ENCODE results near the gene SLC2A13. TPM values are rescaled to one million over a fixed set of nuclear protein-coding genes. Genes with fewer than 3 reads are reported as not detected.

Gene SLC2A13
- total and polyA plus RNA-seq, 10 of the 15 experiments (the other 5 are each of a cell fraction or from before 2014, with no cell fraction given): 0.05 to 3.7 (median 0.25) TPM

- Histone ChIP-seq H3K4me2 (ENCODE audit: control insufficient read depth, insufficient read depth) (no peak overlapping the region), H3K9me3 (replicated peaks; ENCODE audit: control insufficient read depth, insufficient read depth, low read length) (no peaks in the 10 kb centered on the region), H4K20me1 (ENCODE audit: control insufficient read depth, insufficient read depth) (no peaks in the 10 kb centered on the region), H3K9ac (ENCODE audit: control insufficient read depth, insufficient read depth, low read length) (no peak overlapping the region), H3K36me3 (ENCODE audit: control insufficient read depth in 2 of 2, insufficient read depth in 2 of 2, low read length in 1 of 2) (no peaks in the 10 kb centered on the region), H3K4me3 (no peak overlapping the region), H2AFZ (ENCODE audit: control insufficient read depth, low read depth, low read length) (no peak overlapping the region), H3K27ac (ENCODE audit: control insufficient read depth, insufficient read depth) (no peak overlapping the region), H3K27me3 (replicated peaks in 1 of 2; ENCODE audit: control insufficient read depth in 2 of 2, insufficient read depth in 2 of 2, low read length in 1 of 2) (no peaks in the 10 kb centered on the region), H3K79me2 (ENCODE audit: control insufficient read depth, insufficient read depth, low read length) (no peaks in the 10 kb centered on the region), H3K4me1 (ENCODE audit: control insufficient read depth, insufficient read depth, low read length) (no peaks in the 10 kb centered on the region)
- intact Hi-C loops (cut with micrococcal nuclease; ENCODE audit: unreplicated experiment): no loop called here
- no peak for FAIRE-seq
- RAD21 ChIA-PET (ENCODE audit: unreplicated experiment): no interaction called here
- POLR2A ChIA-PET: no interaction called here
- SMC1A ChIA-PET (ENCODE audit: uncharacterized antibody, unreplicated experiment): no interaction called here
- CTCF ChIA-PET: interaction anchor here (0.6 kb wide), 1 partner anchor 65 kb away, joined by 3 read pairs; no protein-coding TSS in a partner anchor
- DNase-seq (ENCODE audit: low read depth, low spot score): no peak
- no TSS peak for BruUV-seq (replicated peaks)
- TF ChIP-seq CBFB (IDR thresholded peaks at IDR 0.05; ENCODE audit: low read depth) (no peak), ZNF384 (IDR thresholded peaks at IDR 0.05; ENCODE audit: borderline replicate concordance, low read depth, low read length) (no peak), KLF5 (IDR thresholded peaks at IDR 0.05; ENCODE audit: partially characterized antibody) (no peak)
- TF ChIP-seq, protein P1, sequence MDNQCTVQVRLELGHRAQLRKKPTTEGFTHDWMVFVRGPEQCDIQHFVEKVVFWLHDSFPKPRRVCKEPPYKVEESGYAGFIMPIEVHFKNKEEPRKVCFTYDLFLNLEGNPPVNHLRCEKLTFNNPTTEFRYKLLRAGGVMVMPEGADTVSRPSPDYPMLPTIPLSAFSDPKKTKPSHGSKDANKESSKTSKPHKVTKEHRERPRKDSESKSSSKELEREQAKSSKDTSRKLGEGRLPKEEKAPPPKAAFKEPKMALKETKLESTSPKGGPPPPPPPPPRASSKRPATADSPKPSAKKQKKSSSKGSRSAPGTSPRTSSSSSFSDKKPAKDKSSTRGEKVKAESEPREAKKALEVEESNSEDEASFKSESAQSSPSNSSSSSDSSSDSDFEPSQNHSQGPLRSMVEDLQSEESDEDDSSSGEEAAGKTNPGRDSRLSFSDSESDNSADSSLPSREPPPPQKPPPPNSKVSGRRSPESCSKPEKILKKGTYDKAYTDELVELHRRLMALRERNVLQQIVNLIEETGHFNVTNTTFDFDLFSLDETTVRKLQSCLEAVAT (IDR thresholded peaks at IDR 0.05): no peak
- no peak for ATAC-seq
- 0% methylated on average over 1 of the region's 1 CpG for WGBS (ENCODE audit: insufficient coverage, insufficient replicate concordance, low lambda C conversion rate, missing lambda C conversion rate)
- in situ Hi-C loops (cut with MboI): no loop called here
These were observed 362.2 kb downstream of the SLC2A13 start for GRCh38 chr12:39743655-39744054.

- RAD21 ChIA-PET (ENCODE audit: unreplicated experiment): no interaction called here
- Histone ChIP-seq H3K27me3 (replicated peaks in 1 of 2; ENCODE audit: control insufficient read depth in 2 of 2, insufficient read depth in 2 of 2, low read length in 1 of 2) (no peaks in the 10 kb centered on the region), H3K9ac (ENCODE audit: control insufficient read depth, insufficient read depth, low read length) (no peak overlapping the region), H3K36me3 (ENCODE audit: control insufficient read depth in 2 of 2, insufficient read depth in 2 of 2, low read length in 1 of 2) (no peaks in the 10 kb centered on the region), H3K4me2 (ENCODE audit: control insufficient read depth, insufficient read depth) (no peak overlapping the region), H3K27ac (ENCODE audit: control insufficient read depth, insufficient read depth) (no peak overlapping the region), H4K20me1 (ENCODE audit: control insufficient read depth, insufficient read depth) (no peaks in the 10 kb centered on the region), H2AFZ (ENCODE audit: control insufficient read depth, low read depth, low read length) (no peak overlapping the region), H3K9me3 (replicated peaks; ENCODE audit: control insufficient read depth, insufficient read depth, low read length) (no peaks in the 10 kb centered on the region; the same call in 2 of the 3 replicates), H3K4me1 (ENCODE audit: control insufficient read depth, insufficient read depth, low read length) (no peaks in the 10 kb centered on the region), H3K79me2 (ENCODE audit: control insufficient read depth, insufficient read depth, low read length) (no peaks in the 10 kb centered on the region), H3K4me3 (no peak overlapping the region)
- intact Hi-C loops (cut with micrococcal nuclease; ENCODE audit: unreplicated experiment) (no loop called here), in situ Hi-C loops (cut with MboI) (no loop called here)
- DNase-seq (ENCODE audit: low read depth, low spot score): no peak
- 20% methylated on average over 2 of the region's 2 CpGs for WGBS (ENCODE audit: insufficient coverage, insufficient replicate concordance, low lambda C conversion rate, missing lambda C conversion rate)
- SMC1A ChIA-PET (ENCODE audit: uncharacterized antibody, unreplicated experiment): no interaction called here
- no peak for ATAC-seq
- CTCF ChIA-PET: interaction anchor here (0.8 kb wide), 1 partner anchor 15 kb away, joined by 3 read pairs; no protein-coding TSS in a partner anchor
- no TSS peak for BruUV-seq (replicated peaks)
- POLR2A ChIA-PET: no interaction called here
- no peak for FAIRE-seq
- TF ChIP-seq ZZZ3 (IDR thresholded peaks at IDR 0.05; ENCODE audit: control insufficient read depth, insufficient read length, low read depth): no peak
- TF ChIP-seq SUZ12 (IDR thresholded peaks at IDR 0.05; ENCODE audit: unreplicated experiment): no peak
- TF ChIP-seq NR2C2 (IDR thresholded peaks at IDR 0.05; ENCODE audit: borderline replicate concordance, control insufficient read depth, insufficient read length, low read depth): no peak
- TF ChIP-seq MYB (IDR thresholded peaks at IDR 0.05; ENCODE audit: borderline replicate concordance, low read depth, low read length): no peak
- TF ChIP-seq ATF2 (IDR thresholded peaks at IDR 0.05; ENCODE audit: low read length): no peak
- no peak for TF ChIP-seq GATAD2B (conservative IDR thresholded peaks at IDR 0.05; ENCODE audit: low read depth)
- TF ChIP-seq, protein P2, sequence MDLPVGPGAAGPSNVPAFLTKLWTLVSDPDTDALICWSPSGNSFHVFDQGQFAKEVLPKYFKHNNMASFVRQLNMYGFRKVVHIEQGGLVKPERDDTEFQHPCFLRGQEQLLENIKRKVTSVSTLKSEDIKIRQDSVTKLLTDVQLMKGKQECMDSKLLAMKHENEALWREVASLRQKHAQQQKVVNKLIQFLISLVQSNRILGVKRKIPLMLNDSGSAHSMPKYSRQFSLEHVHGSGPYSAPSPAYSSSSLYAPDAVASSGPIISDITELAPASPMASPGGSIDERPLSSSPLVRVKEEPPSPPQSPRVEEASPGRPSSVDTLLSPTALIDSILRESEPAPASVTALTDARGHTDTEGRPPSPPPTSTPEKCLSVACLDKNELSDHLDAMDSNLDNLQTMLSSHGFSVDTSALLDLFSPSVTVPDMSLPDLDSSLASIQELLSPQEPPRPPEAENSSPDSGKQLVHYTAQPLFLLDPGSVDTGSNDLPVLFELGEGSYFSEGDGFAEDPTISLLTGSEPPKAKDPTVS (IDR thresholded peaks at IDR 0.05; ENCODE audit: low read depth, low read length): no peak
- TF ChIP-seq ZNF24 (IDR thresholded peaks at IDR 0.05): no peak
- TF ChIP-seq STAT3 (IDR thresholded peaks at IDR 0.05; ENCODE audit: low read depth, low read length): no peak
- TF ChIP-seq TARDBP (IDR thresholded peaks at IDR 0.05; ENCODE audit: borderline replicate concordance): no peak
- TF ChIP-seq EZH2 (IDR thresholded peaks at IDR 0.05; ENCODE audit: borderline replicate concordance, control insufficient read depth, low read depth, low read length): no peak
These were observed 369.5 kb downstream of the SLC2A13 start for GRCh38 chr12:39736406-39736805.

Data from GM12878 (cell line).